Subcutaneous abdominal adipose tissue (tissue), 5 donors: ENCODE measurements around the gene TDO2.

Source experiments
- H3K27ac ChIP-seq: one replicate; pipeline ENCODE4 v1.7.0; 2013; ENCODE audit warnings: low read depth, mild to moderate bottlenecking, inconsistent platforms, low read length, moderate library complexity
- H3K27me3 ChIP-seq, 5 donors: one replicate each; pipeline ENCODE4 v1.7.0; 2013; ENCODE audit warnings: low read length in 5 of 5, inconsistent platforms in 1 of 5; ENCODE audit not compliant: control insufficient read depth in 5 of 5, insufficient read depth in 4 of 5
- H3K36me3 ChIP-seq, 5 donors: one replicate each; pipeline ENCODE4 v1.7.0; 2013; ENCODE audit warnings: low read length in 5 of 5; ENCODE audit not compliant: control insufficient read depth in 5 of 5, insufficient read depth in 5 of 5
- H3K4me1 ChIP-seq, 5 donors: one replicate each; pipeline ENCODE4 v1.7.0; 2013; ENCODE audit warnings: low read length in 5 of 5, mild to moderate bottlenecking in 3 of 5, moderate library complexity in 1 of 5; ENCODE audit not compliant: control insufficient read depth in 5 of 5, insufficient read depth in 5 of 5
- H3K4me3 ChIP-seq, 5 donors: one replicate each; pipeline ENCODE4 v1.7.0; 2013; ENCODE audit warnings: low read length in 5 of 5, low read depth in 1 of 5
- H3K9ac ChIP-seq, 5 donors: one replicate each; pipeline ENCODE4 v1.7.0; 2013; ENCODE audit warnings: low read length in 5 of 5, mild to moderate bottlenecking in 4 of 5, moderate library complexity in 3 of 5
- H3K9me3 ChIP-seq, 5 donors: one replicate each; pipeline ENCODE4 v1.7.0; 2013; ENCODE audit warnings: low read length in 5 of 5; ENCODE audit not compliant: control insufficient read depth in 5 of 5
- donor health status: healthy.
- donor health status: healthy.
- donor health status: healthy.
- donor health status: healthy.
- donor health status: healthy.

TDO2 gene

DNA sequence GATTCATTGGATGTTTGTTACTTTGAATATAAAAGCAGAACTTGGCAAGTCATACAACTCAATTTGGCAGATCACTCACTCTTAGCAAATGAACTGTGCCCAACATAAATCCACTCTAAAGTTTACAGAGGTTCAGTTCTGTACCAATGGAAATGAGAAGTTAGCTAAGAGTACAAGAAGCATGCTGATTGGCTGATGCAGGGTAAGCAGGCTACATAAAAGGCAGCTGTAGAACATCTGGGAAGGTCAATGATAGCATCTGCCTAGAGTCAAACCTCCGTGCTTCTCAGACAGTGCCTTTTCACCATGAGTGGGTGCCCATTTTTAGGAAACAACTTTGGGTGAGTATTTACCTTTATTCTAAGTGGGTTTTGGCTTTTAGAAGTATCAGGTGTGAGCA lies at the start of gene TDO2:
TSS of gene TDO2 (plus strand) at position 244 of the 400 bp plus-strand sequence. CDS start at position 307, 63 bp downstream.
- H3K9ac ChIP-seq: no peak within 1 kb of the TSS
- H3K4me1 ChIP-seq: peaks cover 0 to 23% (median 11%) of the 10 kb centered on the region in 5 donors
- no peaks in the 10 kb centered on the region for H3K9me3 ChIP-seq
- H3K27ac ChIP-seq: no peak within 1 kb of the TSS
- no peaks in the 10 kb centered on the region for H3K36me3 ChIP-seq
- H3K27me3 ChIP-seq: no peaks in the 10 kb centered on the region
- no peak within 1 kb of the TSS for H3K4me3 ChIP-seq

GRCh38 chr4:155854582-155855226 lies 48.8 kb upstream of the TDO2 start:
- no peak overlapping the region for H3K4me3 ChIP-seq
- H3K9me3 ChIP-seq: no peaks in the 10 kb centered on the region
- no peaks in the 10 kb centered on the region for H3K27me3 ChIP-seq
- no peak overlapping the region for H3K9ac ChIP-seq
- H3K4me1 ChIP-seq: no peaks in the 10 kb centered on the region
- no peak overlapping the region for H3K27ac ChIP-seq
- no peaks in the 10 kb centered on the region for H3K36me3 ChIP-seq

DNA sequence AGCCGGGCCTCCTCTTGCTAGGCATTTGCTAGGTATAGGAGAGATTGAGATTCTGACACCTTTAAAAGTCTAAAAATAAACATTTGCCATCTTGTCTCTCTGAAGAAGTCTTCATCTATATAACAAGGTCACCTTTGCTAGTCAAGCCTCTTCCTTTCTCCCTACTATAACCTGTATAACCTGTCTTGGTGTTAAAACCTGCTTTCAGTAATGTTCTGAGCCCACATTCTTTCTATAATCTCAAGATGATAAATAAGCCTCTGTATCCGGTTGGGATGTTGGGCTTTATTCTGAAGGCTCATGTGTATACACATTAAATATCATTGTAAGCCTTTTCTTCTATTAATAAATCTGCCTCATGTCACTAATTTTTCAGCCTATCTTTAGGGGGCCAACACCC lies 47.6 kb upstream of the TDO2 start:
- no peaks in the 10 kb centered on the region for H3K36me3 ChIP-seq
- no peaks in the 10 kb centered on the region for H3K4me1 ChIP-seq
- no peaks in the 10 kb centered on the region for H3K27me3 ChIP-seq
- H3K27ac ChIP-seq: no peak overlapping the region
- no peaks in the 10 kb centered on the region for H3K9me3 ChIP-seq
- H3K4me3 ChIP-seq: no peak overlapping the region
- no peak overlapping the region for H3K9ac ChIP-seq

GRCh38 chr4:155866177-155866576 lies 37.3 kb upstream of the TDO2 start, which contains the start of gene ASIC5:
Gene ASIC5, minus strand, starts transcription at chr4:155866277. Its CDS starts 51 bp downstream, at chr4:155866226.
- Histone ChIP-seq H3K4me3 (no peak within 1 kb of the TSS), H3K27ac (no peak within 1 kb of the TSS), H3K9ac (no peak within 1 kb of the TSS), H3K36me3 (no peaks in the 10 kb centered on the region), H3K27me3 (no peaks in the 10 kb centered on the region), H3K4me1 (no peaks in the 10 kb centered on the region), H3K9me3 (no peaks in the 10 kb centered on the region)

DNA sequence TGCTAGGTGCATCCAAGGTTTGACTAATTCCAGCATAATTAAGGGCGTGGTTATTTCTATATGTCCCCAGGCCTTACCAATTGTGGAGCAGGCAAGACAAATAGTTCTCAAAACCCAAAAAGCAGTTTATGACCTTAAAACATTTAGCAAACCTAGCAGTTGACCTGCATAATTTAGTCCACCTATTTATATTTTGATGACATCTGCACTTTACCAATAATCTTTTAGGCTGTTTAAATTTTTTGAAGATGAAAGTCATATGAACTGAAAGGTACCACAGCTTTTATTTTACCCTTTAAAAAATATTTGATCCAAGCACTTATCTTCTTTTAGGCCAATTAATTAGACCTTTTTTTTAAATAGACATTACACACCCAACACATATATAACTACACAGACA lies 27.6 kb upstream of the TDO2 start:
- H3K9ac ChIP-seq: no peak overlapping the region
- no peaks in the 10 kb centered on the region for H3K4me1 ChIP-seq
- H3K27me3 ChIP-seq: no peaks in the 10 kb centered on the region
- H3K27ac ChIP-seq: no peak overlapping the region
- H3K9me3 ChIP-seq: peaks cover 2 to 18% (median 5%) of the 10 kb centered on the region in 5 donors
- no peak overlapping the region for H3K4me3 ChIP-seq
- H3K36me3 ChIP-seq: no peaks in the 10 kb centered on the region

GRCh38 chr4:155877971-155878370 lies 25.5 kb upstream of the TDO2 start:
- H3K27me3 ChIP-seq: no peaks in the 10 kb centered on the region
- H3K4me1 ChIP-seq: no peaks in the 10 kb centered on the region
- no peak overlapping the region for H3K4me3 ChIP-seq
- no peak overlapping the region for H3K9ac ChIP-seq
- no peaks in the 10 kb centered on the region for H3K36me3 ChIP-seq
- no peak overlapping the region for H3K27ac ChIP-seq
- peaks cover 2 to 18% (median 5%) of the 10 kb centered on the region in 5 donors for H3K9me3 ChIP-seq

GRCh38 chr4:155878611-155879010 lies 24.9 kb upstream of the TDO2 start:
- H3K9ac ChIP-seq: no peak overlapping the region
- no peaks in the 10 kb centered on the region for H3K4me1 ChIP-seq
- H3K36me3 ChIP-seq: no peaks in the 10 kb centered on the region
- peaks cover 1 to 14% (median 5%) of the 10 kb centered on the region in 5 donors for H3K9me3 ChIP-seq
- H3K4me3 ChIP-seq: no peak overlapping the region
- H3K27ac ChIP-seq: no peak overlapping the region
- H3K27me3 ChIP-seq: no peaks in the 10 kb centered on the region

- Histone ChIP-seq H3K9ac (no peak overlapping the region), H3K27me3 (no peaks in the 10 kb centered on the region), H3K4me1 (no peaks in the 10 kb centered on the region), H3K36me3 (no peaks in the 10 kb centered on the region), H3K27ac (no peak overlapping the region), H3K9me3 (peaks cover 0 to 9% (median 5%) of the 10 kb centered on the region in 5 donors), H3K4me3 (no peak overlapping the region)
Observed at GRCh38 chr4:155879767-155880166, 23.7 kb upstream of the TDO2 start.

GRCh38 chr4:155881555-155881954 lies 21.9 kb upstream of the TDO2 start:
- Histone ChIP-seq H3K27ac (no peak overlapping the region), H3K4me3 (no peak overlapping the region), H3K4me1 (no peaks in the 10 kb centered on the region), H3K9ac (no peak overlapping the region), H3K27me3 (no peaks in the 10 kb centered on the region), H3K9me3 (peaks cover 0 to 5% (median 2%) of the 10 kb centered on the region in 5 donors), H3K36me3 (no peaks in the 10 kb centered on the region)

- H3K9ac ChIP-seq: no peak overlapping the region
- H3K9me3 ChIP-seq: no peaks in the 10 kb centered on the region
- H3K4me3 ChIP-seq: no peak overlapping the region
Observed at GRCh38 chr4:155883895-155884294, 19.6 kb upstream of the TDO2 start.

More at GRCh38 chr4:155883895-155884294, 19.6 kb upstream of the TDO2 start:
- Histone ChIP-seq H3K27ac (no peak overlapping the region), H3K36me3 (no peaks in the 10 kb centered on the region), H3K27me3 (no peaks in the 10 kb centered on the region), H3K4me1 (no peaks in the 10 kb centered on the region)
